Lung (tissue), 12 donors: Measurements from ENCODE around the gene HYCC1. TPM values are rescaled to one million over a fixed set of nuclear protein-coding genes. Genes with fewer than 3 reads are reported as not detected.
"Not testable (repeated sequence)": the region's sequence is repeated elsewhere in the genome, so short reads cannot be mapped to it uniquely, and the experiment has no call there.

Experiments used
- ATAC-seq: fragments of 200-7000 bp; cut with Tn5 transposase; one replicate; pipeline ENCODE4 v1.9.1; 2020; ENCODE audit warnings: moderate number of reproducible peaks; ENCODE audit not compliant: insufficient read depth, low FRiP score
- DNase-seq, 3 donors: peaks; one replicate each; pipeline ENCODE4 v3.0.0-alpha.2; 2013 to 2017
- H3K27ac ChIP-seq, 2 donors: one replicate each; pipeline ENCODE4 v1.5.1; 2013; ENCODE audit warnings: mild to moderate bottlenecking in 2 of 2, moderate library complexity in 2 of 2, control low read depth in 1 of 2, inconsistent platforms in 1 of 2, low read depth in 1 of 2, low read length in 1 of 2
- H3K27me3 ChIP-seq, 3 donors: one replicate each; pipeline ENCODE4 v1.5.1; 2013; ENCODE audit warnings: low read length in 2 of 3; ENCODE audit not compliant: control insufficient read depth in 3 of 3, insufficient read depth in 3 of 3
- H3K36me3 ChIP-seq, 4 donors: one replicate each; pipeline ENCODE4 v1.5.1; 2013; ENCODE audit warnings: low read length in 4 of 4, mild to moderate bottlenecking in 1 of 4, moderate library complexity in 1 of 4; ENCODE audit not compliant: control insufficient read depth in 4 of 4, insufficient read depth in 4 of 4
- H3K4me1 ChIP-seq, 5 donors: one replicate each; pipeline ENCODE4 v1.5.1; 2013; ENCODE audit warnings: low read length in 5 of 5, mild to moderate bottlenecking in 2 of 5, moderate library complexity in 1 of 5; ENCODE audit not compliant: control insufficient read depth in 5 of 5, insufficient read depth in 5 of 5
- H3K4me3 ChIP-seq: one replicate; pipeline ENCODE4 v1.5.1; 2013; ENCODE audit warnings: mild to moderate bottlenecking, control low read depth, moderate library complexity
- H3K9ac ChIP-seq, 2 donors: one replicate each; pipeline ENCODE4 v1.5.1; 2013; ENCODE audit warnings: low read length in 2 of 2, control low read depth in 1 of 2; ENCODE audit not compliant: insufficient read depth in 1 of 2
- H3K9me3 ChIP-seq, 4 donors: one replicate each; pipeline ENCODE4 v1.5.1; 2013; ENCODE audit warnings: low read length in 3 of 4, mild to moderate bottlenecking in 1 of 4, moderate library complexity in 1 of 4; ENCODE audit not compliant: control insufficient read depth in 4 of 4, insufficient read depth in 3 of 4
- CTCF ChIP-seq: IDR thresholded peaks from 2 replicates; pipeline ENCODE4 v1.5.1; 2012; ENCODE audit warnings: mild to moderate bottlenecking; ENCODE audit errors: control extremely low read depth, extremely low read depth
- WGBS, 2 donors: extraction: QIAGEN DNeasy Blood & Tissue Kit; methylation state at CpG; one replicate each; pipeline ENCODE4 v1.1.7; 2013; 5-methylcytosine and 5-hydroxymethylcytosine counted together
- polyA plus RNA-seq, 2 donors: library from polyadenylated mRNA; stranded (reverse); fragments of 200-250 nt; gene quantifications; one replicate each; pipeline ENCODE4 v1.2.1, GENCODE V29; 2013
- total RNA-seq, 2 donors: library from RNA; depleted of rRNA in 1 of 2; stranded (reverse); fragments of >200 nt in 1 of 2; gene quantifications; one replicate each; pipeline ENCODE4 v1.2.1, GENCODE V29; 2014 to 2021
- donor health status: control.
- donor health status: control.
- donor health status: Bipolar disorder and iron deficiency.
- donor health status: healthy.
- donor health status: DM: yes; HTN: yes; CAD: no.

HYCC1 gene
- total and polyA plus RNA-seq, 4 donors: 7.3 to 62.5 (median 35.2) TPM

- no peak for TF ChIP-seq CTCF
- whole genome bisulfite sequencing, 2 donors: 94 to 98% methylated on average over 6 of the region's 6 CpGs
- no peak for ATAC-seq
Observed at GRCh38 chr7:22983257-22983855, 30.6 kb downstream of the HYCC1 start.

GRCh38 chr7:22980422-22980821 lies 33.5 kb downstream of the HYCC1 start:
- DNase-seq (no peak), ATAC-seq (peak; percentile 53)
- no peak for TF ChIP-seq CTCF
- Histone ChIP-seq H3K27ac (no peak overlapping the region), H3K4me3 (no peak overlapping the region), H3K36me3 (peaks cover 2 to 7% (median 3%) of the 10 kb centered on the region in 4 donors), H3K9me3 (no peaks in the 10 kb centered on the region), H3K27me3 (no peaks in the 10 kb centered on the region), H3K9ac (no peak overlapping the region), H3K4me1 (no peaks in the 10 kb centered on the region)
- 73 to 90% methylated on average over 3 of the region's 3 CpGs for WGBS, 2 donors

More at GRCh38 chr7:22983257-22983855, 30.6 kb downstream of the HYCC1 start:
- Histone ChIP-seq H3K9ac (no peak overlapping the region), H3K36me3 (peaks cover 0 to 4% (median 2%) of the 10 kb centered on the region in 4 donors), H3K27me3 (no peaks in the 10 kb centered on the region), H3K27ac (no peak overlapping the region), H3K4me1 (no peaks in the 10 kb centered on the region), H3K4me3 (no peak overlapping the region), H3K9me3 (no peaks in the 10 kb centered on the region)
- DNase-seq: no peak

GRCh38 chr7:22979861-22980260 lies 34.1 kb downstream of the HYCC1 start:
- Histone ChIP-seq H3K27ac (no peak overlapping the region), H3K36me3 (peaks cover 2 to 7% (median 3%) of the 10 kb centered on the region in 4 donors), H3K4me1 (no peaks in the 10 kb centered on the region), H3K9ac (no peak overlapping the region), H3K9me3 (no peaks in the 10 kb centered on the region), H3K4me3 (no peak overlapping the region), H3K27me3 (no peaks in the 10 kb centered on the region)
- TF ChIP-seq CTCF: no peak
- no peak for DNase-seq
- 93 to 100% methylated on average over 1 of the region's 1 CpG for WGBS, 2 donors
- ATAC-seq: no peak

GRCh38 chr7:22979251-22979650 lies 34.7 kb downstream of the HYCC1 start:
- no peak for TF ChIP-seq CTCF
- Histone ChIP-seq H3K4me3 (no peak overlapping the region), H3K4me1 (no peaks in the 10 kb centered on the region), H3K9ac (no peak overlapping the region), H3K27ac (no peak overlapping the region), H3K27me3 (no peaks in the 10 kb centered on the region), H3K36me3 (peaks cover 2 to 7% (median 4%) of the 10 kb centered on the region in 4 donors), H3K9me3 (no peaks in the 10 kb centered on the region)
- ATAC-seq (no peak), DNase-seq (no peak)
- WGBS, 2 donors: 97% methylated on average over 2 of the region's 2 CpGs

- H3K4me3 ChIP-seq, H3K9ac ChIP-seq, H3K27me3 ChIP-seq, ATAC-seq, H3K27ac ChIP-seq, DNase-seq, H3K4me1 ChIP-seq, H3K36me3 ChIP-seq, H3K9me3 ChIP-seq: not testable (repeated sequence)
- 93% methylated on average over 3 of the region's 3 CpGs for WGBS, 2 donors
Observed at GRCh38 chr7:22974636-22975035, 39.3 kb downstream of the HYCC1 start.
